ENCODE data around the gene PLCB3. TPM values are rescaled to one million over a fixed set of nuclear protein-coding genes. Genes with fewer than 3 reads are reported as not detected.

Gene PLCB3
- total RNA-seq, 1 experiment from 2014 or later = 80.2 TPM

DNA sequence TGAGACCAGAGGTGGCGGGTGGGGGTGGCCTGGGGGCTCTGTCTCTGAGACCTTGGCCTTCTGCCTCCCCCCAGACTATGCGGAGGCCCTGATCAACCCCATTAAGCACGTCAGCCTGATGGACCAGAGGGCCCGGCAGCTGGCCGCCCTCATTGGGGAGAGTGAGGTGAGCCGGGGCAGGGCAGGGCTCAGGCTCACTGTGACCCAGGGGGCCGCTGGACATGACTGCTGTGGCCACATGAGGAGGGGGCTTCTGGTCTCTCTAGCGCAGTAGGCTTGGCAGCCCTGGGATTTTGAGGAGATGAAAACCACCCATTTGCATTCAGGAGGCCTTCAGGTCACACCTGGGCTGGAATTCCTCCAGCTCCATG, 12.6 kb downstream of the PLCB3 start:
- Mint-ChIP-seq H3K4me1 (peaks cover 9 to 19% of the 10 kb centered on the region in 2 experiments), H3K9me3 (no peaks in the 10 kb centered on the region), H3K27ac (peak overlapping the region in 1 of 3 experiments; percentile 44; a peak in 2 of 7 replicates), H3K36me3 (ENCODE audit: insufficient read depth in 1 of 3, low read depth in 3 of 3) (peaks cover 39 to 84% (median 62%) of the 10 kb centered on the region in 3 experiments), H3K27me3 (ENCODE audit: low read depth) (no peaks in the 10 kb centered on the region), H3K4me3 (no peak overlapping the region)
- no peak overlapping the region for H3K23ac ChIP-seq (ENCODE audit: insufficient read length, low read depth, low read length)
- DNase-seq = no peak
- no CpG with 5 or more reads among the region's 8 CpGs for WGBS (ENCODE audit: extremely low coverage, insufficient read length, low lambda C conversion rate)
- H3K23me2 ChIP-seq (ENCODE audit: insufficient read length, low read depth, low read length, poor library complexity, severe bottlenecking) = peaks cover 4% of the 10 kb centered on the region
- H4K5ac ChIP-seq (ENCODE audit: insufficient read length, low read depth, low read length) = no peak overlapping the region
- no peak overlapping the region for H3K18ac ChIP-seq (ENCODE audit: insufficient read length, low read depth, low read length)
- no peak overlapping the region for H3K9ac ChIP-seq (ENCODE audit: extremely low read depth, insufficient read length, low read length)
- no peaks in the 10 kb centered on the region for H3K9me3 ChIP-seq (ENCODE audit: control insufficient read depth, low read depth, low read length)
- no peak overlapping the region for H3K56ac ChIP-seq (ENCODE audit: insufficient read length, low read depth, low read length)
- TF ChIP-seq, protein P1, sequence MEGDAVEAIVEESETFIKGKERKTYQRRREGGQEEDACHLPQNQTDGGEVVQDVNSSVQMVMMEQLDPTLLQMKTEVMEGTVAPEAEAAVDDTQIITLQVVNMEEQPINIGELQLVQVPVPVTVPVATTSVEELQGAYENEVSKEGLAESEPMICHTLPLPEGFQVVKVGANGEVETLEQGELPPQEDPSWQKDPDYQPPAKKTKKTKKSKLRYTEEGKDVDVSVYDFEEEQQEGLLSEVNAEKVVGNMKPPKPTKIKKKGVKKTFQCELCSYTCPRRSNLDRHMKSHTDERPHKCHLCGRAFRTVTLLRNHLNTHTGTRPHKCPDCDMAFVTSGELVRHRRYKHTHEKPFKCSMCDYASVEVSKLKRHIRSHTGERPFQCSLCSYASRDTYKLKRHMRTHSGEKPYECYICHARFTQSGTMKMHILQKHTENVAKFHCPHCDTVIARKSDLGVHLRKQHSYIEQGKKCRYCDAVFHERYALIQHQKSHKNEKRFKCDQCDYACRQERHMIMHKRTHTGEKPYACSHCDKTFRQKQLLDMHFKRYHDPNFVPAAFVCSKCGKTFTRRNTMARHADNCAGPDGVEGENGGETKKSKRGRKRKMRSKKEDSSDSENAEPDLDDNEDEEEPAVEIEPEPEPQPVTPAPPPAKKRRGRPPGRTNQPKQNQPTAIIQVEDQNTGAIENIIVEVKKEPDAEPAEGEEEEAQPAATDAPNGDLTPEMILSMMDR (conservative IDR thresholded peaks at IDR 0.05) = no peak
- no peaks in the 10 kb centered on the region for H3K79me1 ChIP-seq (ENCODE audit: insufficient read depth, low read depth, low read length, poor library complexity, severe bottlenecking)
- H2BK12ac ChIP-seq (ENCODE audit: insufficient read length, low read depth, low read length) = no peak overlapping the region
- no peak overlapping the region for H2AK5ac ChIP-seq (ENCODE audit: insufficient read length, low read length)
- no peaks in the 10 kb centered on the region for H3K4me1 ChIP-seq (ENCODE audit: insufficient read depth, low read length)
- H4K20me1 ChIP-seq (ENCODE audit: control insufficient read depth, insufficient read depth, insufficient read length) = no peaks in the 10 kb centered on the region
- no peaks in the 10 kb centered on the region for H3K79me2 ChIP-seq (ENCODE audit: insufficient read depth, low read length)
- no peak overlapping the region for H3K4me2 ChIP-seq (ENCODE audit: insufficient read depth, insufficient read length, low read length)
- H3T11ph ChIP-seq (ENCODE audit: low read length) = no peak overlapping the region
- H2BK120ac ChIP-seq (ENCODE audit: low read depth, low read length, poor library complexity, severe bottlenecking) = no peak overlapping the region
- H3K27me3 ChIP-seq (ENCODE audit: insufficient read depth, low read length) = no peaks in the 10 kb centered on the region
- H3K4ac ChIP-seq (ENCODE audit: low read depth, low read length) = no peak overlapping the region
- H4K8ac ChIP-seq (replicated peaks; ENCODE audit: insufficient read length, low read depth, low read length) = no peak overlapping the region
- no peak overlapping the region for H4K91ac ChIP-seq (ENCODE audit: insufficient read length, low read depth, low read length)
- H3K27ac ChIP-seq (ENCODE audit: insufficient read length, low read depth, low read length) = no peak overlapping the region
- H2BK5ac ChIP-seq (ENCODE audit: insufficient read length, low read length) = no peak overlapping the region
- no peak overlapping the region for H2BK20ac ChIP-seq (ENCODE audit: low read depth, low read length, poor library complexity, severe bottlenecking)
- no peak overlapping the region for H2BK15ac ChIP-seq (ENCODE audit: low read depth, low read length)
- H2AFZ ChIP-seq (ENCODE audit: low read length) = no peak overlapping the region
- no peak overlapping the region for H3K14ac ChIP-seq (ENCODE audit: insufficient read depth, low read length)

All from H9 (cell line).